Neuron (in vitro differentiated cells): ENCODE results near the gene TPRKB.
"Not testable (repeated sequence)": the region's sequence is repeated elsewhere in the genome, so short reads cannot be mapped to it uniquely, and the experiment has no call there.

Experiments
- H2AFZ ChIP-seq: one replicate; pipeline ENCODE4 v1.6.1; 2013; ENCODE audit warnings: low read depth, mild to moderate bottlenecking, inconsistent platforms, low read length, moderate library complexity
- H3K27me3 ChIP-seq: one replicate; pipeline ENCODE4 v1.6.1; 2013; ENCODE audit warnings: low read length; ENCODE audit not compliant: insufficient read depth
- H3K36me3 ChIP-seq: one replicate; pipeline ENCODE4 v1.6.1; 2013; ENCODE audit warnings: low read length; ENCODE audit not compliant: insufficient read depth
- H3K4me1 ChIP-seq: one replicate; pipeline ENCODE4 v1.6.1; 2013; ENCODE audit warnings: low read length; ENCODE audit not compliant: insufficient read depth
- H3K4me3 ChIP-seq: 2 replicates; pipeline ENCODE4 v1.5.1; 2013; ENCODE audit warnings: mild to moderate bottlenecking, low read length, moderate library complexity
- H3K9me3 ChIP-seq: one replicate; pipeline ENCODE4 v1.6.1; 2013; ENCODE audit warnings: low read length

The TPRKB gene

GRCh38 chr2:73702852-73703493 lies 34.2 kb downstream of the TPRKB start:
- not testable (repeated sequence) for H3K4me1 ChIP-seq, H2AFZ ChIP-seq

GRCh38 chr2:73701968-73702665 lies 35.0 kb downstream of the TPRKB start:
- peaks cover 7% of the 10 kb centered on the region for H3K27me3 ChIP-seq
- peaks cover 6% of the 10 kb centered on the region for H3K9me3 ChIP-seq
- H3K4me1 ChIP-seq: no peaks in the 10 kb centered on the region
- H3K4me3 ChIP-seq: no peak overlapping the region
- no peaks in the 10 kb centered on the region for H3K36me3 ChIP-seq
- H2AFZ ChIP-seq: no peak overlapping the region

More at GRCh38 chr2:73702852-73703493, 34.2 kb downstream of the TPRKB start:
- H3K36me3 ChIP-seq, H3K4me3 ChIP-seq, H3K9me3 ChIP-seq, H3K27me3 ChIP-seq: not testable (repeated sequence)

GRCh38 chr2:73701448-73701765 lies 35.7 kb downstream of the TPRKB start:
- H3K27me3 ChIP-seq, H2AFZ ChIP-seq, H3K4me1 ChIP-seq, H3K9me3 ChIP-seq, H3K4me3 ChIP-seq, H3K36me3 ChIP-seq: not testable (repeated sequence)

GRCh38 chr2:73700661-73701447 lies 36.3 kb downstream of the TPRKB start:
- Histone ChIP-seq H2AFZ (no peak overlapping the region), H3K27me3 (peaks cover 7% of the 10 kb centered on the region), H3K9me3 (peaks cover 6% of the 10 kb centered on the region), H3K4me3 (no peak overlapping the region), H3K4me1 (no peaks in the 10 kb centered on the region), H3K36me3 (no peaks in the 10 kb centered on the region)

- Histone ChIP-seq H3K4me1 (no peaks in the 10 kb centered on the region), H2AFZ (no peak overlapping the region), H3K9me3 (peaks cover 6% of the 10 kb centered on the region), H3K36me3 (no peaks in the 10 kb centered on the region), H3K27me3 (peaks cover 4% of the 10 kb centered on the region), H3K4me3 (no peak overlapping the region)
Observed at GRCh38 chr2:73700131-73700611, 37.0 kb downstream of the TPRKB start.

GRCh38 chr2:73699437-73699836 lies 37.7 kb downstream of the TPRKB start:
- peaks cover 6% of the 10 kb centered on the region for H3K9me3 ChIP-seq
- no peaks in the 10 kb centered on the region for H3K27me3 ChIP-seq
- H2AFZ ChIP-seq: no peak overlapping the region
- H3K4me3 ChIP-seq: no peak overlapping the region
- no peaks in the 10 kb centered on the region for H3K36me3 ChIP-seq
- no peaks in the 10 kb centered on the region for H3K4me1 ChIP-seq

- H3K27me3 ChIP-seq: no peaks in the 10 kb centered on the region
- no peak overlapping the region for H3K4me3 ChIP-seq
- H3K4me1 ChIP-seq: no peaks in the 10 kb centered on the region
- no peaks in the 10 kb centered on the region for H3K36me3 ChIP-seq
- no peak overlapping the region for H2AFZ ChIP-seq
- peaks cover 6% of the 10 kb centered on the region for H3K9me3 ChIP-seq
Observed at GRCh38 chr2:73698101-73698500, 39.0 kb downstream of the TPRKB start.

GRCh38 chr2:73697606-73698005 lies 39.5 kb downstream of the TPRKB start:
- Histone ChIP-seq H3K36me3 (no peaks in the 10 kb centered on the region), H3K9me3 (peaks cover 6% of the 10 kb centered on the region), H3K4me3 (no peak overlapping the region), H3K27me3 (no peaks in the 10 kb centered on the region), H2AFZ (no peak overlapping the region), H3K4me1 (no peaks in the 10 kb centered on the region)

GRCh38 chr2:73696985-73697384 lies 40.2 kb downstream of the TPRKB start:
- not testable (repeated sequence) for H2AFZ ChIP-seq, H3K27me3 ChIP-seq, H3K9me3 ChIP-seq, H3K4me1 ChIP-seq, H3K36me3 ChIP-seq, H3K4me3 ChIP-seq

- not testable (repeated sequence) for H2AFZ ChIP-seq, H3K27me3 ChIP-seq, H3K9me3 ChIP-seq, H3K36me3 ChIP-seq, H3K4me1 ChIP-seq, H3K4me3 ChIP-seq
Observed at GRCh38 chr2:73696521-73696920, 40.6 kb downstream of the TPRKB start.

- not testable (repeated sequence) for H3K4me3 ChIP-seq, H3K36me3 ChIP-seq, H3K27me3 ChIP-seq, H3K9me3 ChIP-seq, H2AFZ ChIP-seq, H3K4me1 ChIP-seq
Observed at GRCh38 chr2:73690372-73691088, 46.6 kb downstream of the TPRKB start.

- H2AFZ ChIP-seq, H3K36me3 ChIP-seq, H3K4me3 ChIP-seq, H3K4me1 ChIP-seq, H3K9me3 ChIP-seq: not testable (repeated sequence)
- peaks cover 10% of the 10 kb centered on the region for H3K27me3 ChIP-seq
Observed at GRCh38 chr2:73688494-73688893, 48.7 kb downstream of the TPRKB start.
